HG02588 (cell line): Measurements from ENCODE around the gene SH2D3C.

Experiments
- ATAC-seq: cut with Tn5 transposase; IDR thresholded peaks from one replicate; pipeline ENCODE4 v1.9.1; 2021; ENCODE audit warnings: mild to moderate bottlenecking, moderate library complexity; ENCODE audit not compliant: unreplicated experiment

SH2D3C gene

GRCh38 chr9:127808347-127809001 is 30.0 kb upstream of the SH2D3C start:
- ATAC-seq, result no peak

- no peak for ATAC-seq
These were observed 28.4 kb upstream of the SH2D3C start for GRCh38 chr9:127806871-127807270.

- no peak for ATAC-seq
These were observed 27.2 kb upstream of the SH2D3C start for GRCh38 chr9:127805620-127806019.

GRCh38 chr9:127803507-127804352 is 25.3 kb upstream of the SH2D3C start:
- no peak for ATAC-seq

DNA sequence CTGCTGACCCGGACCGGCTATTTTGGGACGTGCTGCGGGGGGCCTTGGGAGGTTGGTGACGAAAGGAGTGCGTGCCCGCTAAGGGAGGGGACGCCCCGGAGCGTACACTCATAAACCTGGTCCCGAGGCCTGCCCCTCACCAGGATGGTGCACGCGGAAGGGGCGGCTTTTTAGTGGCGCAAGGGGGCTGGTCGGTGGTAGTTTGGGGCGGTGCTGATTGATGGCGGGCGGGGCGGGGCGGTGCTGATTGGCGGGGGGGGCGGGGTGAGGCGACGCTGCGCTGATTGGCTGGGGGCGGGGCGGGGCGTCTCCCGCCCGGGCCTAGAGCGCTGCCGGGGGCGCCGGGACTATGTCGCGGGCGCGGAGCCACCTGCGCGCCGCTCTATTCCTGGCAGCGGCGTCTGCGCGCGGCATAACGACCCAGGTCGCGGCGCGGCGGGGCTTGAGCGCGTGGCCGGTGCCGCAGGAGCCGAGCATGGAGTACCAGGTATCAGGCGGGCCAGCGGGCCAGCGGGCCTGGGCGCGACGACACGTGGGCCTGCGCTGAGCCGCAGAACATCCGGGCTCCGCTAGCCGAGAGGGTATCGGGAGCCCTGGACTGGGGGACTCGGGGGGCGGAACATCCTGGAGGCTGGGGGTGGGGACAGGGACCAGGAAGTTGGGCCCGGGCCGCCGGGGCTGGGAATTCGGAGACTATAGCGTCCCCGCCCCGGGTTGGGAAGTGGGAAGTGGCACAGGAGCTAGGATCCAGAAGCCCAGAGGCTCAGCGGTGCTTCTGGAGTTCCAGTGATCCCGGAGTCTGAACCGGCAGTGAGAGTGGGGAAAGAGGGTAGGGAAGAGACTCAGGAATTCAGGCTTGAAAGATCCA is 24.3 kb upstream of the SH2D3C start, which contains the start of gene FPGS:
Gene FPGS, plus strand, starts transcription at position 307 of the 868 bp plus-strand sequence. Its CDS starts 43 bp downstream, at position 350.
- ATAC-seq, result peak; percentile 67

DNA sequence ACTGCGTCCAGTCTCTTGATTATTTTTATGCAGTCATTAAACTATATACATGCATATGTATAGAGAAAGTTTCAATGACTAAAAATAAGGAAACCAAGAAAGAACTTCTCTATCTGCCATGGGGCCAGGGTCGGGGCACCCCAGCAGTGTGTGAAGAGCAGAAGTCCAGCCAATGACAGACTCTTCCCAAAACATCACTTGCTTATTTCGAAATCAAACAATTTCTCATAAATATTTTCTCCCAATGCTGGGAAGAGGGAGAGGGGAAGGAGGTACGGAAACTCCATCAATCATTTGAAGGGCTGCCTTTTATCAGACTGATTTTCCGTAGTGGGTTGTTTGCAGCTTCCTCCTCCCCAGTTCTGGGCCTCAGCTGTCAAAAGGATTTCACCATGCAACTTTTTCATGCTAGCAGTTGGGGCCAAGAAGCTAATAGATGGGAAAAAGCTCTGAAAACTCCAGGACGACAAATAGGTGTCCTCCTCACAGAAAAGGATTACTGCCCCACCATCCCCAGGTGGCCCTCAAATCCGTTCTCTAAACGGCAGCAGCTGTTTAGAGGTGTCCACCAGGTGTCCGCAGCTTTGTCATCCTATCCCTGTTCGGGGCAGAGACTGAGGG is 23.6 kb upstream of the SH2D3C start:
- ATAC-seq, result no peak

GRCh38 chr9:127796852-127797370 is 18.4 kb upstream of the SH2D3C start:
- ATAC-seq, result no peak

DNA sequence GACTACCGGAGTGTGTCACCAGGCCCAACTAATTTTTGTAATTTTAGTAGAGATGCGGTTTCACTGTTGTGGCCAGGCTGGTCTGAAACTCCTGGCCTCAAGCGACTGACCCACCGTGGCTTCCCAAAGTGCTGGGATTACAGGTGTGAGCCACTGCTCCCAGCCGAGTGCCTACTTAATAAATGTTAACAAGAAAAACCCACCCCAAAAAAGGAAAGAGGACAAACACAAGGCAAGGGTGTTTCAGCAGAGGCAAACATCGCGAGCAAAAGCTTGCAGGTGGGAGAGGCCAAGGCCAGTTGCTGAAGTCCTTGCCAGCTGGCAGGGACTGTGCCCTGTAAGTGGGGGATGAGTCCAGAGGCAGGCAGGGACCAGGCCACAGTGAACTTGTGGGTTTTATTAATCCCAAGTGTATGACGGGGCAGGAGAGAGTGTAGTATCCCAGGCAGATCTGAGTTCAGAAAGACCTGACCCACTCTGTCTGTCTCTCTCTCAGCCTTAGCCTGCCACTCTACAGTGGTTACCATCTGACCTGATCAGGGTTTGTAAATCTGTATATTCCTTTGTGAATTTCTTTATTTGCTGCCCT is 17.9 kb upstream of the SH2D3C start:
- no peak for ATAC-seq

DNA sequence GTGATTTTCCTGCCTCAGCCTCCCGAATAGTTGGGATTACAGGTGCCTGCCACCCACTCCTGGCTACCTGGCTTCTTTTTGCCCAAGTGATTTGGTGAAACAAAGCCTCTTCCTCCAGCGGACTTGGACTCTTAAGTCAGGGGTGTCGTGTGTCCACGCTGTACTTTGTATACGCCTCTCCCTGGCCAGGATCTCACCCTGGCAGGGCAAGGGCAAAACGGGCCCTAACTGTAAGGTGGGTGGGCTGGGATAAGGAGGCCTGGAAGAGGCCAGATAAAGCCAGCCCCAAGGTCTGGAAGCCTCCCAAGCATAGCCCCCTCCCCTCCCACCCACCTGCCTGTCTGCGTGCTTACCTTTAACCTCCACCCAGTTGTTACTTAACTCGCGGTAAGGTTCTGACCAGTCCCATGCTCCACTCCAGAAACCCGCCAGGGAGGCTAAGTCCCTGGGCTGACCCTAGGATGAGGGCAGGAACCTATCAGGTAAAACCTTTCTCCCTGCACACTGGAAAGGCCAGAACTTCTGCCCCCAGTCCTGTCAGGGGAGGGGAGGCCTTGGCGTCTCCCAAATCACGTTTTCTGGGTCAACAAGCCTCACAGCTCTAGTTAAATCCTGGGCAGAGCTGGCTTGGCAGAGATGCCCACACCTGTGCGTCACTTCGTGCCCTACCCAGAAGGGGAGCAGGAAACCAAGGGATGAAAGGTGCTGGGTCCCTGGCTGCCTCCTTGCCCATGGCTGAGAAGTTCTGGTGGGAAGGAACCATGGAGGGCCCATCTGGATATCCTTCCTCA is 15.7 kb upstream of the SH2D3C start:
- ATAC-seq, result no peak

DNA sequence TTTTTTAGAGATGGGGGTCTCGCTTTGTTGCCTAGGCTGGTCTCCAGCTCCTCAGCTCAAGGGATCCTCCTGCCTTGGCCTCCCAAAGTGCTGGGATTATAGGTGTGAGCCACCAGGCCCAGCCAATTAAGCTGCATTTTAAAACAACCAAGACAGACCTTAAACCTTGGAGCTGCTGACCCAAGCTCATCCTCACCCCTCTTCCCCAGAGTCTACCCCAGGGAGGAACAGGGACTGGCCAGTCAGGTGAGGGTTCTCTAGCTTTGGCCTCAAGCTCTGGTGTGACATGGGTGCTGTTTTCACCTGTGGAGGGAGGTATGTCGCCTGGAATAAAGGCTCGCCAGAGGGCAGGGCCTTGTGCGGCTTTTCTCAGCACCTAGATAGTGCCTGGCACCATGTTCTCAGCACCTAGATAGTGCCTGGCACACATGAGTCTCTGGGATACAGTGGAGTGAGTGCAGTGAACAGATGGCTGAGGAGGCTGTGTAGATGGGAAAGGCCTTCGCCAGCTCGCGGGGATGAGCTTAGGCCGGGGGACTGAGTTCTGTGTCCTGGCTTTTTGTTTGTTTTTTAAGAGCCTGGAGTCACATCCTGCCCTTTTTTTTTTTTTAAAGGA is 14.7 kb upstream of the SH2D3C start:
- no peak for ATAC-seq

GRCh38 chr9:127792417-127793031 is 14.1 kb upstream of the SH2D3C start:
- ATAC-seq, result no peak

DNA sequence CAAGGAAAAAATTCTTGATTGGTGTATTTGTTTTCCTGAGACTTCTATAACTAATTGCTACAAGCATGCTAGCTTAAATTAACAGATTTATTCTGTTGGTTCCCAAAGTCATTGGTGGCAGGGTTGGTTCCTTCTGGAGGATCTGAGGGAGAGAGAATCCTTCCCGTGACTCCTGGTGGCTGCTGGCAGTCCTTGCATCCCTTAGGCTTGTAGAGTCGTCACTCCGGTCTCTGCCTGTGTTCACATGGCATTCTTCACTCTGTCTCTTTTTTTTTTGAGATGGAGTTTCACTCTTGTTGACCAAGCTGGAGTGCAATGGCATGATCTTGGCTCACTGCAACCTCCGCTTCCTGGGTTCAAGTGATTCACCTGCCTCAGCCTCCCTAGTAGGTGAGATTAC is 12.6 kb upstream of the SH2D3C start:
- ATAC-seq, result no peak

- no peak for ATAC-seq
These were observed 11.8 kb upstream of the SH2D3C start for GRCh38 chr9:127790094-127790855.

DNA sequence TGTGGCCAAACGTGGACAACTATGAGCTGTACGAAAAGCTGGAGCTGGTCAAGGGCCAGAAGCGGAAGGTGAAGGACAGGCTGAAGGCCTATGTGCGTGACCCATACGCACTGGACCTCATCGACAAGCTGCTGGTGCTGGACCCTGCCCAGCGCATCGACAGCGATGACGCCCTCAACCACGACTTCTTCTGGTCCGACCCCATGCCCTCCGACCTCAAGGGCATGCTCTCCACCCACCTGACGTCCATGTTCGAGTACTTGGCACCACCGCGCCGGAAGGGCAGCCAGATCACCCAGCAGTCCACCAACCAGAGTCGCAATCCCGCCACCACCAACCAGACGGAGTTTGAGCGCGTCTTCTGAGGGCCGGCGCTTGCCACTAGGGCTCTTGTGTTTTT is 10.7 kb upstream of the SH2D3C start:
- ATAC-seq, result no peak

- ATAC-seq, result no peak
These were observed 10.0 kb upstream of the SH2D3C start for GRCh38 chr9:127788337-127789011.

- ATAC-seq, result no peak
These were observed 8.3 kb upstream of the SH2D3C start for GRCh38 chr9:127786773-127787104.
